KMS-11 (cell line): ENCODE data around the gene ST7.

Experiments
- H2AFZ ChIP-seq: fragments of 200-600 bp; sonication (generic); 2 replicates; pipeline ENCODE4 v1.6.1; 2016; ENCODE audit warnings: antibody characterized with exemption, mixed run types, low read depth
- H3K27ac ChIP-seq: fragments of 200-600 bp; sonication (generic); 2 replicates; pipeline ENCODE4 v1.6.1; 2016; ENCODE audit warnings: mild to moderate bottlenecking, mixed run types
- H3K27me3 ChIP-seq: fragments of 200-600 bp; sonication (generic); 2 replicates; pipeline ENCODE4 v1.6.1; 2017; ENCODE audit warnings: mild to moderate bottlenecking, low read depth, mixed run types, moderate library complexity; ENCODE audit not compliant: insufficient read depth
- H3K36me3 ChIP-seq: fragments of 200-600 bp; sonication (generic); 2 replicates; pipeline ENCODE4 v1.6.1; 2017; ENCODE audit warnings: mild to moderate bottlenecking, mixed run types; ENCODE audit not compliant: insufficient read depth
- H3K4me1 ChIP-seq: fragments of 200-600 bp; sonication (generic); 2 replicates; pipeline ENCODE4 v1.6.1; 2016; ENCODE audit warnings: mild to moderate bottlenecking, low read depth, mixed run types; ENCODE audit not compliant: poor library complexity, severe bottlenecking
- H3K4me2 ChIP-seq: fragments of 200-600 bp; sonication (generic); 2 replicates; pipeline ENCODE4 v1.7.0; 2016; ENCODE audit warnings: mild to moderate bottlenecking, mixed run types
- H3K4me3 ChIP-seq: fragments of 200-600 bp; sonication (generic); IDR thresholded peaks from 2 replicates; pipeline ENCODE4 v1.6.1; 2017; ENCODE audit warnings: low read depth, low read length, mixed read lengths; ENCODE audit not compliant: insufficient read depth
- H3K79me2 ChIP-seq: fragments of 200-600 bp; sonication (generic); 2 replicates; pipeline ENCODE4 v1.6.1; 2016; ENCODE audit warnings: low read depth, mixed run types; ENCODE audit not compliant: insufficient read depth
- H3K9ac ChIP-seq: fragments of 200-600 bp; sonication (generic); 2 replicates; pipeline ENCODE4 v1.6.1; 2016; ENCODE audit warnings: mild to moderate bottlenecking, mixed run types
- H4K20me1 ChIP-seq: fragments of 200-600 bp; sonication (generic); 2 replicates; pipeline ENCODE4 v1.6.1; 2016; ENCODE audit warnings: mild to moderate bottlenecking, mixed run types; ENCODE audit not compliant: insufficient read depth
- TF ChIP-seq, protein P1 (sequence below): fragments of 200-600 bp; sonication (generic); conservative IDR thresholded peaks from 2 replicates; pipeline ENCODE4 v1.6.1; 2017; ENCODE audit warnings: low read depth, mild to moderate bottlenecking, antibody characterized with exemption, low read length, moderate library complexity, mixed read lengths

Gene ST7

DNA sequence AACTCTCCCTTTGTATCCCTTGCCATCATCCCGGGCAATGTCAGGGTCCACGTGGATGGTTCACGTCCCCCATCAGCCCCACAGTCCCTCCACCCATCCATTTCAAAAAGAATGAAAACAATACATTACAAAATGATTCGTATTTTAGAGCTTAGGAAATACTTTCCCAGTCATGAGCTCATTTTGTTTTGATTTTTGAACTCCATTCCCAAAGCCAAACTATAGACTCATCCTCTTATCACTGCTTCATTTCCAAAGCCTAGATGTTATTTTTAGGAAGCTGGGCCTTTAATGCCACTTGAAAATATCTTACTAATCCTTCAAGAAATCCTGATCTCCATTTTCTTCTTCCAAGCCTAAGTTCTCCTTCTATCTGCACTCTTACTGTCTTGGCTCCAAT is 297.5 kb downstream of the ST7 start:
- Histone ChIP-seq H3K4me1 (no peaks in the 10 kb centered on the region), H3K9ac (no peak overlapping the region), H3K27ac (no peak overlapping the region), H4K20me1 (no peaks in the 10 kb centered on the region), H2AFZ (no peak overlapping the region), H3K27me3 (no peaks in the 10 kb centered on the region), H3K36me3 (no peaks in the 10 kb centered on the region), H3K79me2 (no peaks in the 10 kb centered on the region), H3K4me2 (no peak overlapping the region), H3K4me3 (no peak overlapping the region)
- TF ChIP-seq, protein P1, sequence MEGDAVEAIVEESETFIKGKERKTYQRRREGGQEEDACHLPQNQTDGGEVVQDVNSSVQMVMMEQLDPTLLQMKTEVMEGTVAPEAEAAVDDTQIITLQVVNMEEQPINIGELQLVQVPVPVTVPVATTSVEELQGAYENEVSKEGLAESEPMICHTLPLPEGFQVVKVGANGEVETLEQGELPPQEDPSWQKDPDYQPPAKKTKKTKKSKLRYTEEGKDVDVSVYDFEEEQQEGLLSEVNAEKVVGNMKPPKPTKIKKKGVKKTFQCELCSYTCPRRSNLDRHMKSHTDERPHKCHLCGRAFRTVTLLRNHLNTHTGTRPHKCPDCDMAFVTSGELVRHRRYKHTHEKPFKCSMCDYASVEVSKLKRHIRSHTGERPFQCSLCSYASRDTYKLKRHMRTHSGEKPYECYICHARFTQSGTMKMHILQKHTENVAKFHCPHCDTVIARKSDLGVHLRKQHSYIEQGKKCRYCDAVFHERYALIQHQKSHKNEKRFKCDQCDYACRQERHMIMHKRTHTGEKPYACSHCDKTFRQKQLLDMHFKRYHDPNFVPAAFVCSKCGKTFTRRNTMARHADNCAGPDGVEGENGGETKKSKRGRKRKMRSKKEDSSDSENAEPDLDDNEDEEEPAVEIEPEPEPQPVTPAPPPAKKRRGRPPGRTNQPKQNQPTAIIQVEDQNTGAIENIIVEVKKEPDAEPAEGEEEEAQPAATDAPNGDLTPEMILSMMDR: no peak

DNA sequence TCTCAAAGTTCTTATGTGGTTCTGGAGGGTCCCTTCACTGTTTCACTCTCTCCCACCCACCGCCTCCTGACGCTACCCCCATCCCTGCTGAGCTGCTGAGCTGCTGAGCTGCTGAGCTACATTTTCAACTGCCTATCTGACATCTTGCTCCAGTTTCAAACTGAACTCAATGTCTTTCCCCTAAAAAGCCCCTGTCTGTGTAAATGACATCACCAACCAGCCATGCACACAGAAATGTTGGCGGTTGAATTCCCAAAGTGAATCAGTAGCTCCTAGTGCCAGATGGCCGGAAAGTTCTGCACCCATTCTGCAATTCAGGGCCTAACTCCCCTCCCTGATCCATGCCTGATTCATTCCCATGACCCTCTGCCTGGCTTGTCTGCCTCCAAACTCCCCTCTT is 298.4 kb downstream of the ST7 start:
- Histone ChIP-seq H3K4me1 (no peaks in the 10 kb centered on the region), H3K9ac (no peak overlapping the region), H3K27ac (no peak overlapping the region), H3K79me2 (no peaks in the 10 kb centered on the region), H3K4me3 (no peak overlapping the region), H2AFZ (no peak overlapping the region), H3K36me3 (no peaks in the 10 kb centered on the region), H3K4me2 (no peak overlapping the region), H4K20me1 (no peaks in the 10 kb centered on the region), H3K27me3 (no peaks in the 10 kb centered on the region)
- TF ChIP-seq, protein P1: no peak

DNA sequence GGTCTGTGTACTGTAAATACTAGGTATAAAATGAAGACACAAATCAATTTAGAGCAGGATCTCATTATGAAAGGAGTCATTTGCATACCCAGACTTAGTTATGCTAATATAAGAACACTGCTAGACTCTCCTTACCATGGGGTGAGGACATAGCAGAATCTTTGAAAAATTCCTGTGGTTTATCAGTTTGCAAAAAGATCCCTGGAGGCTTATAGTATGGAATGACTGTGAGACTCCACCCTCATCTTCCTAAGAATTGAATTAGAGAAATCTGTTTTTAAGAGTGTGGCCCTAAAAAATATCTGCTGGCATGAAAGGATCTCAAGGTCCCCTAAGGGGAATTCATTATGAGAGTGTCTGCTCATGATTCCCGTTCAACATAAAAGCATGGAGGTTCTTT is 306.3 kb downstream of the ST7 start:
- Histone ChIP-seq H4K20me1 (no peaks in the 10 kb centered on the region), H3K4me2 (no peak overlapping the region), H3K4me3 (no peak overlapping the region), H2AFZ (no peak overlapping the region), H3K27me3 (no peaks in the 10 kb centered on the region), H3K27ac (no peak overlapping the region), H3K4me1 (peaks cover 19% of the 10 kb centered on the region), H3K79me2 (no peaks in the 10 kb centered on the region), H3K36me3 (no peaks in the 10 kb centered on the region), H3K9ac (no peak overlapping the region)
- TF ChIP-seq, protein P1: no peak

- H3K4me2 ChIP-seq: no peak overlapping the region
Observed at GRCh38 chr7:117262546-117262945, 309.2 kb downstream of the ST7 start.

More at GRCh38 chr7:117262546-117262945, 309.2 kb downstream of the ST7 start:
- no peak overlapping the region for H2AFZ ChIP-seq
- no peak overlapping the region for H3K9ac ChIP-seq
- no peaks in the 10 kb centered on the region for H3K27me3 ChIP-seq
- no peak overlapping the region for H3K27ac ChIP-seq
- TF ChIP-seq, protein P1: no peak
- H3K36me3 ChIP-seq: no peaks in the 10 kb centered on the region
- peaks cover 19% of the 10 kb centered on the region for H3K4me1 ChIP-seq
- no peaks in the 10 kb centered on the region for H4K20me1 ChIP-seq
- H3K4me3 ChIP-seq: no peak overlapping the region
- H3K79me2 ChIP-seq: no peaks in the 10 kb centered on the region
